BE2C (cell line): Measurements from ENCODE around the gene IGLL5.

Experiments used
- DNase-seq: peaks from one replicate; pipeline ENCODE4 v3.0.0-alpha.2; 2020
- H3K27me3 ChIP-seq: fragments of 250-450 bp; sonication (Bioruptor Pico); 2 replicates; pipeline ENCODE4 v1.5.1; 2020; ENCODE audit warnings: mild to moderate bottlenecking
- H3K36me3 ChIP-seq: fragments of 250-450 bp; sonication (Bioruptor Pico); 2 replicates; pipeline ENCODE4 v1.5.1; 2020; ENCODE audit warnings: mild to moderate bottlenecking
- H3K4me1 ChIP-seq: fragments of 250-450 bp; sonication (Bioruptor Pico); 2 replicates; pipeline ENCODE4 v1.5.1; 2020
- H3K4me3 ChIP-seq: 2 replicates; pipeline ENCODE4 v1.5.1; 2011; ENCODE audit warnings: low read depth, low read length
- H3K9me3 ChIP-seq: fragments of 250-450 bp; sonication (Bioruptor Pico); 2 replicates; pipeline ENCODE4 v1.5.1; 2020
- TF ChIP-seq, protein P1 (sequence below): IDR thresholded peaks from 2 replicates; pipeline ENCODE4 v1.5.1; 2012; ENCODE audit warnings: mild to moderate bottlenecking, low read depth, low read length

Gene IGLL5

DNA sequence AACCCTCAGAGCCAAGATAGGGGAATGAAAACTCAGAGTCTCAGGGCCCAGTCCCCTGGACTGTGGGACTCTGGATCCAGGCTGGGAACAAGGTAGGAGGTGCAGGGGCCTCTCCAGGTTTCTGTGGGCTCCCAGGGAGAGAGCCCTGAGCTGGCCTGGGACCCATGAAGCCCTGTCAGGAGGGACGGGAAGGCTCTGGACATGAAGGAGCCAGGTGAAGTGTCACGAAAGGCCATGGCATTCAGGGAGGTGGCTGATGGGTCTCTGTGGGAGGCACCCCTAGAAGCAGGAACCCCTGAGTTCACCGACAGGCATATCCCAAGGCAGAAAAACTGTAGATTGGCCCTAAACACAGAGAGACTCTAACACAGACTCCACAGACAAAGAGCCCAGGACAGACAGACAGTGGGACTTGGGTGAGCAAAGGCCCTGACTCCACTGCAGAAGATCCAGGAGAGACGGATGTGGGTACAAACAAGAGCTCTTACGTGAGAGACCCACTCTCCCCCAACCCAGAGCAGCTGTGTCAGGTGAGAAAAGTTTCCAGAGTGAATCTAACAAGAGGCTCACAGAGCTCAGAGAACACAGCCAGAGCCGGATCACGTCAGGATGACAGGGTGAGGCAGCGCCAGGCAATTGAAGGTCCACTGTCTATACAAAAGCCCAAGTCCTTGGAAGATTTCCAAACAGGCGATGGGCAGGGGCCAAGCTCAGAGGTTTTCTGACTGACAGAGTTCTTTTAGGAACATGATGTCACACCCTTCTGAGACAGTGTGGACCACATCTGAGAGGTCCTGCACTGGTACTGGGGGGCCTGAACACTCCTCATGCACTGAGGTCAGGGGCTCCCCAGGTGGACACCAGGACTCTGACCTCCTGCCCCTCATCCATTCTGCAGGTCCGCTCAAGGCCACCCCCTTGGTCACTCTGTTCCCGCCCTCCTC is 27.4 kb downstream of the IGLL5 start:
- DNase-seq: no peak
- Histone ChIP-seq H3K36me3 (no peaks in the 10 kb centered on the region; the same call in 1 of the 2 replicates), H3K9me3 (no peaks in the 10 kb centered on the region), H3K4me3 (no peak overlapping the region), H3K27me3 (peaks cover 10% of the 10 kb centered on the region), H3K4me1 (no peaks in the 10 kb centered on the region)
- TF ChIP-seq, protein P1, sequence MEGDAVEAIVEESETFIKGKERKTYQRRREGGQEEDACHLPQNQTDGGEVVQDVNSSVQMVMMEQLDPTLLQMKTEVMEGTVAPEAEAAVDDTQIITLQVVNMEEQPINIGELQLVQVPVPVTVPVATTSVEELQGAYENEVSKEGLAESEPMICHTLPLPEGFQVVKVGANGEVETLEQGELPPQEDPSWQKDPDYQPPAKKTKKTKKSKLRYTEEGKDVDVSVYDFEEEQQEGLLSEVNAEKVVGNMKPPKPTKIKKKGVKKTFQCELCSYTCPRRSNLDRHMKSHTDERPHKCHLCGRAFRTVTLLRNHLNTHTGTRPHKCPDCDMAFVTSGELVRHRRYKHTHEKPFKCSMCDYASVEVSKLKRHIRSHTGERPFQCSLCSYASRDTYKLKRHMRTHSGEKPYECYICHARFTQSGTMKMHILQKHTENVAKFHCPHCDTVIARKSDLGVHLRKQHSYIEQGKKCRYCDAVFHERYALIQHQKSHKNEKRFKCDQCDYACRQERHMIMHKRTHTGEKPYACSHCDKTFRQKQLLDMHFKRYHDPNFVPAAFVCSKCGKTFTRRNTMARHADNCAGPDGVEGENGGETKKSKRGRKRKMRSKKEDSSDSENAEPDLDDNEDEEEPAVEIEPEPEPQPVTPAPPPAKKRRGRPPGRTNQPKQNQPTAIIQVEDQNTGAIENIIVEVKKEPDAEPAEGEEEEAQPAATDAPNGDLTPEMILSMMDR: no peak

DNA sequence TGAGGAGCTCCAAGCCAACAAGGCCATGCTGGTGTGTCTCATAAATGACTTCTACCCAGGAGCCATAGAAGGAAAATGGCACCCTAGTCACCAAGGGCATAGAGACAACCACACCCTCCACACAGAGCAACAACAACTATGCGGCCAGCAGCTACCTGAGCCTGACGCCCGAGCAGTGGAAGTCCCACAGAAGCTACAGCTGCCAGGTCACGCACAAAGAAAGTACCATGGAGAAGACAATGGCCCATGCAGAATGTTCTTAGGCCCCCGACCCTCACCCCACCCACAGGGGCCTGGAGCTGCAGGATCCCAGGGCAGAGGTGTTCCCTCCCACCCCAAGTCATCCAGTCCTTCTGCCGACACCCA is 28.0 kb downstream of the IGLL5 start:
- no peak overlapping the region for H3K4me3 ChIP-seq
- DNase-seq: no peak
- peaks cover 7% of the 10 kb centered on the region; the same call in 1 of the 2 replicates for H3K27me3 ChIP-seq
- no peaks in the 10 kb centered on the region; the same call in 1 of the 2 replicates for H3K36me3 ChIP-seq
- TF ChIP-seq, protein P1: no peak
- no peaks in the 10 kb centered on the region for H3K4me1 ChIP-seq
- H3K9me3 ChIP-seq: no peaks in the 10 kb centered on the region

DNA sequence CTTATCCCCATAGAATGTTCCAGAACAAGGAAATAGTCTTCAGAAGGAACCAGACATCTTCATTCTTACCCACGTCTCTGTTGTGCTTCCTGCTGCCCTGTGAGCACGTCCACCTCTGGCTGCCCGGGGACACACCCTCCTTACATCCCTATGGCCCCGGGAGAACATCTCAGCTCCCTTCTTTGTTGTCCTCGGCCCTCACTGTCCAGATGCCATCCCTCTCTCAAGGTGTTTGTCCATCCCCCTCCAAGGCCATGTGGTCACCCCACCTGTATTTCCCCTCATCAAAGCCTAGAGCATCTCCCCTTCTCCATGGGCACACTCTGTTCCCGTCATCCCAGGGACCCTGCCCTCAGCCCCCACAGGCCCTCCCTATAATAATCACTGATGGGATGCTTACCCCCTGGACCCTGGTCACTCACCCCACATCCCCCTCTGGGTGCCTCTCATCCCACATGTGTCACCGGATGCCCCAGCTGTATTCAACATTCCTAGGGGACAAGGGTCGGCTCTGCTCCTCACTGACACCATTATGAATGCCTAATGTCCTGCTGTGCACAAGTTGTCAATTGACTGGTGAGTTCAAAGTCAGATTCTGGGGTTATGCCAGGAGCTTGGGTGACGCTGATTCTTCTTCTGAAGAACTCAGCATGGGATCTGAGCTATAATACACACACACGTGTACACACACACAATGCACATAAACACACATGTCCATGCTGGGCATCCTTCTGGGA is 28.8 kb downstream of the IGLL5 start:
- TF ChIP-seq, protein P1: no peak

DNA sequence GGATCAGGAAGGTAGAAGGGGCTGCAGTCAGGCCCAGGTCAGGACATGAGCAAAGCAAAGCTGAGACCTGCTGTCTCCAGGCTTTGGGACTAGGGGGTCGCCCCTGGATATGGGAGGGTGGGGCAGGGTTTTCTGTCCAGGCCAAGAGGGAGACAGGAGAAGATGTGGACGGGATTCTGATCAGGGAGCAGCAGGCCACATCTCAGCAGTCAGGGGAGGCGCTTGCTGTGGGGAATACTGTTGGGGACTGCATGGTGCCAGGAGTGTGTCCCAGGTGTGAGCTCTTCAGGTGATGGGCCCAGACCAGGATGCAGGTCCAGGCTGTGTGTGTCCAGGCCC is 29.3 kb downstream of the IGLL5 start:
- TF ChIP-seq, protein P1: no peak
- H3K4me3 ChIP-seq: no peak overlapping the region
- no peaks in the 10 kb centered on the region for H3K9me3 ChIP-seq
- no peaks in the 10 kb centered on the region; the same call in 1 of the 2 replicates for H3K27me3 ChIP-seq
- H3K4me1 ChIP-seq: no peaks in the 10 kb centered on the region
- H3K36me3 ChIP-seq: no peaks in the 10 kb centered on the region; the same call in 1 of the 2 replicates
- DNase-seq: no peak

More for the DNA sequence above, 28.8 kb downstream of the IGLL5 start:
- no peak for DNase-seq
- no peaks in the 10 kb centered on the region; the same call in 1 of the 2 replicates for H3K27me3 ChIP-seq
- H3K4me3 ChIP-seq: no peak overlapping the region
- H3K36me3 ChIP-seq: no peaks in the 10 kb centered on the region; the same call in 1 of the 2 replicates
- no peaks in the 10 kb centered on the region for H3K4me1 ChIP-seq
- no peaks in the 10 kb centered on the region for H3K9me3 ChIP-seq

DNA sequence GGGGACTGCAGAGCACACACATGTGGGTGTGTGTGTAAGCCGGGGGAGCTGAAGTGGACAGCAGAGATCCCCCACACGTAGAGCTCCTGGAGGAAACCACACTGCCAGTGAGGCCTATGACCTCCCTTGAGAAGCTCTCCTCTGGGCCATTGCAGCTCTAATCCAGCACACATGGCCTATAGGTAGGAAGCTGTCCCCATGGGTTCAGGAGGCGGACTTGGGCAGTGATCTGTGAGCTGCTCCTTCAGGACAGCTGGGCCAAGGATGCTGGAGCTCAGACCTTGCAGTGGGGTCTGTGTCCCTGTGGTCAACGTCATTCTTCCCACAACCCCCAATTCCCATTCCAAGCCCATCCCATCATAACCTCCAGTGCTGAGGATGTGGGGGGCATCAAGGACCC is 29.8 kb downstream of the IGLL5 start:
- no peaks in the 10 kb centered on the region for H3K9me3 ChIP-seq
- no peak overlapping the region for H3K4me3 ChIP-seq
- TF ChIP-seq, protein P1: no peak
- H3K4me1 ChIP-seq: no peaks in the 10 kb centered on the region
- no peak for DNase-seq
- no peaks in the 10 kb centered on the region; the same call in 1 of the 2 replicates for H3K27me3 ChIP-seq
- H3K36me3 ChIP-seq: no peaks in the 10 kb centered on the region; the same call in 1 of the 2 replicates
